GM12878 (cell line): ENCODE data around the gene SRC. TPM values are rescaled to one million over a fixed set of nuclear protein-coding genes. Genes with fewer than 3 reads are reported as not detected.

Experiments used
- ATAC-seq: fragments of 200-7000 bp; cut with Tn5 transposase; 3 replicates; pipeline ENCODE4 v1.9.1; 2020; ENCODE audit warnings: mild to moderate bottlenecking, moderate library complexity
- BruUV-seq: library from RNA; stranded (reverse); fragments of 400-500 nt; replicated peaks from 2 replicates; lab custom pipeline; 2021; lab: Mats Ljungman, UMichigan
- CTCF ChIA-PET: fragments of 300-600 bp; sonication (Branson Sonifier 250); formaldehyde crosslinking; extraction: SDS; loops from one replicate; lab custom pipeline; 2021; ENCODE audit warnings: inconsistent platforms; lab: Yijun Ruan, JAX
- POLR2A ChIA-PET: fragments of 350-600 bp; formaldehyde crosslinking; extraction: SDS; loops from one replicate; lab custom pipeline; 2021; ENCODE audit warnings: inconsistent platforms; lab: Charles Lee
- RAD21 ChIA-PET: fragments of 300-600 bp; sonication (Branson Sonifier 250); formaldehyde crosslinking; loops from one replicate; lab custom pipeline; 2023; ENCODE audit warnings: antibody characterized with exemption; ENCODE audit not compliant: unreplicated experiment; lab: Charles Lee
- SMC1A ChIA-PET: fragments of 300-600 bp; sonication (Branson Sonifier 250); formaldehyde crosslinking; loops from one replicate; lab custom pipeline; 2023; ENCODE audit not compliant: unreplicated experiment, uncharacterized antibody; lab: Charles Lee
- DNase-seq: peaks from one replicate; pipeline ENCODE4 v3.0.0-alpha.2; 2011; ENCODE audit warnings: low read depth, low spot score
- FAIRE-seq: peaks from 3 replicates; lab custom pipeline; 2011; peaks lifted over from hg19 to GRCh38; lab: Jason Lieb, UNC
- H2AFZ ChIP-seq: 2 replicates; pipeline ENCODE4 v1.6.0; 2011; ENCODE audit warnings: low read depth, low read length, control low read depth; ENCODE audit not compliant: control insufficient read depth
- H3K27ac ChIP-seq: 2 replicates; pipeline ENCODE4 v1.5.1; 2011; ENCODE audit warnings: control low read depth; ENCODE audit not compliant: control insufficient read depth, insufficient read depth
- H3K27me3 ChIP-seq, 2 experiments: replicated peaks in 1 of 2; 2 replicates each; pipeline versions ENCODE4 v1.6.0 to v1.6.1; 2011; ENCODE audit warnings: low read length in 1 of 2; ENCODE audit not compliant: control insufficient read depth in 2 of 2, insufficient read depth in 2 of 2
- H3K36me3 ChIP-seq, 2 experiments: 2 replicates each; pipeline ENCODE4 v1.5.1; 2011; ENCODE audit warnings: low read length in 1 of 2; ENCODE audit not compliant: control insufficient read depth in 2 of 2, insufficient read depth in 2 of 2
- H3K4me1 ChIP-seq: 2 replicates; pipeline ENCODE4 v1.6.1; 2011; ENCODE audit warnings: mild to moderate bottlenecking, low read length, moderate library complexity, mixed read lengths; ENCODE audit not compliant: control insufficient read depth, insufficient read depth
- H3K4me2 ChIP-seq: 2 replicates; pipeline ENCODE4 v1.6.0; 2011; ENCODE audit warnings: control low read depth; ENCODE audit not compliant: control insufficient read depth, insufficient read depth
- H3K4me3 ChIP-seq: fragments of 200-600 bp; sonication (generic); 2 replicates; pipeline ENCODE4 v1.5.1; 2016
- H3K79me2 ChIP-seq: 2 replicates; pipeline ENCODE4 v1.6.0; 2011; ENCODE audit warnings: low read length; ENCODE audit not compliant: control insufficient read depth, insufficient read depth
- H3K9ac ChIP-seq: 2 replicates; pipeline ENCODE4 v1.8.0; 2011; ENCODE audit warnings: low read length, control low read depth, mixed read lengths; ENCODE audit not compliant: control insufficient read depth, insufficient read depth
- H3K9me3 ChIP-seq: replicated peaks from 3 replicates; pipeline ENCODE4 v1.5.1; 2011; ENCODE audit warnings: mild to moderate bottlenecking, low read length; ENCODE audit not compliant: control insufficient read depth, insufficient read depth
- H4K20me1 ChIP-seq: 2 replicates; pipeline ENCODE4 v1.6.0; 2011; ENCODE audit not compliant: control insufficient read depth, insufficient read depth
- CHD2 ChIP-seq: IDR thresholded peaks from 2 replicates; pipeline ENCODE4 v1.6.1; 2011; ENCODE audit warnings: low read depth, low read length, improper control_type of control experiment, borderline replicate concordance
- GATAD2B ChIP-seq: fragments of 450-650 bp; conservative IDR thresholded peaks from 2 replicates; pipeline ENCODE4 v1.6.1; 2017; ENCODE audit warnings: low read depth, mild to moderate bottlenecking, moderate library complexity
- MYB ChIP-seq: fragments of 150-350 bp; IDR thresholded peaks from 2 replicates; pipeline ENCODE4 v1.6.1; 2014; ENCODE audit warnings: mild to moderate bottlenecking, low read depth, low read length, borderline replicate concordance
- POU2F2 ChIP-seq: IDR thresholded peaks from 3 replicates; pipeline ENCODE4 v1.6.1; 2011; ENCODE audit warnings: low read depth, mild to moderate bottlenecking, low read length, borderline replicate concordance
- RELA ChIP-seq: fragments of 450-650 bp; IDR thresholded peaks from 2 replicates; pipeline ENCODE4 v1.8.0; 2014; ENCODE audit warnings: borderline replicate concordance; ENCODE audit not compliant: partially characterized antibody
- SIN3A ChIP-seq: IDR thresholded peaks from 2 replicates; pipeline ENCODE4 v1.6.1; 2012; ENCODE audit warnings: low read depth, low read length, improper control_type of control experiment
- STAT1 ChIP-seq: fragments of 450-650 bp; conservative IDR thresholded peaks from 2 replicates; pipeline ENCODE4 v1.6.1; 2014; ENCODE audit warnings: antibody characterized with exemption, mild to moderate bottlenecking
- TAF1 ChIP-seq: IDR thresholded peaks from 2 replicates; pipeline ENCODE4 v1.6.1; 2011; ENCODE audit warnings: mild to moderate bottlenecking, low read depth, low read length, borderline replicate concordance
- ZBED1 ChIP-seq: IDR thresholded peaks from 2 replicates; pipeline ENCODE4 v1.6.1; 2016; ENCODE audit warnings: borderline replicate concordance
- ZNF217 ChIP-seq: fragments of 450-650 bp; IDR thresholded peaks from 2 replicates; pipeline ENCODE4 v1.6.1; 2017; ENCODE audit warnings: antibody characterized with exemption, mild to moderate bottlenecking
- ZNF622 ChIP-seq: fragments of 450-650 bp; IDR thresholded peaks from 2 replicates; pipeline ENCODE4 v1.6.1; 2017; ENCODE audit warnings: mild to moderate bottlenecking, inconsistent platforms
- whole genome bisulfite sequencing: methylation state at CpG from one replicate; pipeline ENCODE4 v1.1.6; 2016; ENCODE audit warnings: low lambda C conversion rate; ENCODE audit not compliant: insufficient replicate concordance, insufficient coverage; ENCODE audit errors: missing lambda C conversion rate; 5-methylcytosine and 5-hydroxymethylcytosine counted together
- in situ Hi-C: fragments of 300-500 bp; cut with MboI; formaldehyde crosslinking; loops from 9 replicates; pipeline ENCODE4 v1.14.3; 2018; ENCODE audit warnings: mixed read lengths
- intact Hi-C: fragments of 100-400 bp; cut with micrococcal nuclease; formaldehyde crosslinking; loops from one replicate; pipeline ENCODE4 v1.14.2; 2022; ENCODE audit not compliant: unreplicated experiment
- polyA plus RNA-seq, 11 experiments: library from polyadenylated mRNA; depleted of rRNA in 4 of 11; unstranded in 6 of 11; stranded (reverse) in 5 of 11; fragments of >200 nt; fragmentation: Nextera tagmentation in 4 of 11; fragmentation: Illumina TruSeq in 1 of 11; extraction: Ambion mirVana in 4 of 11; extraction: Trizol in 1 of 11; gene quantifications; 1 replicate in 1 of 11; 2 replicates in 10 of 11; pipeline versions ENCODE4 v1.2.1 to v1.2.3, GENCODE V29; 2011 to 2016; ENCODE audit warnings: inconsistent platforms in 2 of 11, missing spikeins in 2 of 11, low read depth in 1 of 11
- total RNA-seq, 4 experiments: library from RNA; depleted of rRNA in 3 of 4; stranded (reverse); fragments of >200 nt in 3 of 4; fragmentation: Illumina TruSeq in 1 of 4; extraction: Trizol in 1 of 4; gene quantifications; 2 replicates each; pipeline versions ENCODE4 v1.2.1 to v1.2.3, GENCODE V29; 2013 to 2021

The SRC gene
- total and polyA plus RNA-seq, 10 of the 15 experiments (the other 5 are each of a cell fraction or from before 2014, with no cell fraction given) = 0.60 to 71.3 (median 27.2) TPM

DNA sequence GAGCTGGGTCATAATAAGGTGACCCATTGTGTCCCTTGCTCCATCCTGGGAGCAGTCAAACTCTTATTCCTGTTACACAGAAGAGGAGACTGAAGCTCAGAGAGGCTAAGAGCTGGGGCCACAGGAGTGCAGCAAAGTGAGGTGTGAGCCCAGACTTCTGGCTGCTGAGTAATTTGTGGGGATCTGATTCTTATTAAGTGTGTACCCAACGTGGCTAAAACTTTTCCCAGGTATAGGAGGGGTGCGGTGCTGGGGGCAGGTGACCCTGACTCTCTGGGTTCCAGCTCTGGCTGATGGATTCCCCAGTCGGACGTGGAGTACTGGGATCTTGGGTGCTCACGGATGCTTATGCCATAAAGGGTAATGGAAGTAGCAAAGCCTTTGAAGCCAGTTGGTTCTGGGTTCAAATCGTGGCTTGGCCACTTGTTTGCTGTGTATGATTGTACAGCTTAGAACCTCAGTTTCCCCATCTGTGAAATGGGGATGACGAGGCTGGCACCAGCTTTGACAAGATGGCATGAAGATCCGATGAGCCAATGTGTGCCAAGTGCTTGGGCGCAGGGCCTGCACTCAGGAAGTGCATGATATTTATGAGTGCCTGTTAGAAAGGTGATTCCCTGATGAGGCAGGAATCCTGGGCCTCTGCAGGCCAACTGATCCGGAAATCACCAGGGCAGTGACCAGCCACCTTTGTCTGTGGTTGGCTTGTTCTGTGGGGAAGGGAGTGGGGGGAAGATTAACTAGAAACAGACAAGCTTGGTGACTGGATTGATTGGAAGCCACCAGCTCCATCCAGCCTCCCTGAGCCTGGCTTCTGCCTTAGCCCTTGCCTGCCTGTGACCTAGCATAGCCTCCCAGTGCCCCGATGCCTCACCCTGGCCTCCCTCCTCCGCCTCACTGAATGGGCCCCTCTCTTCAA, 6.0 kb downstream of the SRC start:
- no peak overlapping the region for H2AFZ ChIP-seq
- no peaks in the 10 kb centered on the region; the same call in 1 of the 2 replicates for H4K20me1 ChIP-seq
- DNase-seq = no peak
- SMC1A ChIA-PET = interaction anchor here (0.7 to 3.0 kb wide), 8 partner anchors 18 to 85 kb away, joined by 3 to 16 read pairs (median 4); partner anchors contain the start of gene MANBAL
- 0 out of 2 replicates have a peak overlapping the region, but pooled peaks have one; percentile 0 for H3K27ac ChIP-seq
- FAIRE-seq = no peak
- in situ Hi-C loops (no loop called here), intact Hi-C loops (no loop called here)
- peaks cover 17 to 20% of the 10 kb centered on the region in 2 experiments; a peak in 3 of 4 replicates for H3K36me3 ChIP-seq
- H3K9me3 ChIP-seq = no peaks in the 10 kb centered on the region; the same call in 2 of the 3 replicates
- ATAC-seq = no peak
- no peak for TF ChIP-seq TAF1
- no peak for TF ChIP-seq ZBED1
- no peak for TF ChIP-seq GATAD2B
- no peak for TF ChIP-seq CHD2
- TF ChIP-seq POU2F2 = no peak
- no peak for TF ChIP-seq ZNF217
- no peak for TF ChIP-seq RELA
- TF ChIP-seq SIN3A = no peak
- TF ChIP-seq STAT1 = no peak
- TF ChIP-seq MYB = no peak
- TF ChIP-seq ZNF622 = no peak
- POLR2A ChIA-PET = interaction anchor here (0.6 to 2.4 kb wide), 3 partner anchors 11 to 22 kb away, joined by 5 to 8 read pairs (median 6); no protein-coding TSS in a partner anchor
- no peaks in the 10 kb centered on the region for H3K27me3 ChIP-seq
- H3K4me2 ChIP-seq = peak overlapping the region; percentile 77
- H3K4me1 ChIP-seq = peaks cover 11% of the 10 kb centered on the region
- no TSS peak for BruUV-seq
- peaks cover 99% of the 10 kb centered on the region for H3K79me2 ChIP-seq
- H3K4me3 ChIP-seq = peak overlapping the region; percentile 14; the same call in 1 of the 2 replicates
- RAD21 ChIA-PET = interaction anchor here (0.6 to 2.6 kb wide), 6 partner anchors 16 to 128 kb away, joined by 3 to 13 read pairs (median 4); no protein-coding TSS in a partner anchor
- CTCF ChIA-PET = interaction anchor here (0.9 to 3.1 kb wide), 4 partner anchors 32 to 86 kb away, joined by 3 to 14 read pairs (median 3); partner anchors contain the start of gene MANBAL
- no peak overlapping the region for H3K9ac ChIP-seq
- 88% methylated on average over 12 of the region's 12 CpGs for WGBS
